HG03342 (cell line): ENCODE data around the gene SLCO2B1.
"Not testable (repeated sequence)": the region's sequence is repeated elsewhere in the genome, so short reads cannot be mapped to it uniquely, and the experiment has no call there.

Experiments
- ATAC-seq: cut with Tn5 transposase; IDR thresholded peaks from one replicate; pipeline ENCODE4 v1.9.1; 2021; ENCODE audit warnings: mild to moderate bottlenecking, moderate library complexity; ENCODE audit not compliant: unreplicated experiment

SLCO2B1 gene, protein sequence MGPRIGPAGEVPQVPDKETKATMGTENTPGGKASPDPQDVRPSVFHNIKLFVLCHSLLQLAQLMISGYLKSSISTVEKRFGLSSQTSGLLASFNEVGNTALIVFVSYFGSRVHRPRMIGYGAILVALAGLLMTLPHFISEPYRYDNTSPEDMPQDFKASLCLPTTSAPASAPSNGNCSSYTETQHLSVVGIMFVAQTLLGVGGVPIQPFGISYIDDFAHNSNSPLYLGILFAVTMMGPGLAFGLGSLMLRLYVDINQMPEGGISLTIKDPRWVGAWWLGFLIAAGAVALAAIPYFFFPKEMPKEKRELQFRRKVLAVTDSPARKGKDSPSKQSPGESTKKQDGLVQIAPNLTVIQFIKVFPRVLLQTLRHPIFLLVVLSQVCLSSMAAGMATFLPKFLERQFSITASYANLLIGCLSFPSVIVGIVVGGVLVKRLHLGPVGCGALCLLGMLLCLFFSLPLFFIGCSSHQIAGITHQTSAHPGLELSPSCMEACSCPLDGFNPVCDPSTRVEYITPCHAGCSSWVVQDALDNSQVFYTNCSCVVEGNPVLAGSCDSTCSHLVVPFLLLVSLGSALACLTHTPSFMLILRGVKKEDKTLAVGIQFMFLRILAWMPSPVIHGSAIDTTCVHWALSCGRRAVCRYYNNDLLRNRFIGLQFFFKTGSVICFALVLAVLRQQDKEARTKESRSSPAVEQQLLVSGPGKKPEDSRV

DNA sequence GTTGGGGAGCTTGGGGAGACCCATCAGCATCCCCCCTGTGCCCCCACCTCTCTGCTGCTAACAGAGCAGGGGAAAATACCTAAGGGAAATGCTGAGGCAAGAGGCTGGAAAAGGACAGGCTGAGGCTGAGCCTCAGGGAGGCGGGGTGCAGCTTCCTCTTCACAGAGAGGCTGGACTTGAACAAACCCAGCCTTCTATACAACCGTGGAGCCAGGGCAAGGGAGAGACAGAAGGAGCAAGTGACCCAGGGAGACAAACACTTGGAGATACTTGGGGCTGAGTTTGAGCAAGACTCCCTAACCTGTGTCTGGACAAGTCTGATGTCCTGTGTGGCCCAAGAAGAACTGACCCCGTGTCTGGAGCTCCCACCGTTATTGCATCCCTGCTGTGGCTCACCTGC is at the start of gene SLCO2B1:
Gene SLCO2B1, plus strand, starts transcription at position 229 of the 400 bp plus-strand sequence. CDS start 275 bp downstream, outside the sequence.
- ATAC-seq: no peak

DNA sequence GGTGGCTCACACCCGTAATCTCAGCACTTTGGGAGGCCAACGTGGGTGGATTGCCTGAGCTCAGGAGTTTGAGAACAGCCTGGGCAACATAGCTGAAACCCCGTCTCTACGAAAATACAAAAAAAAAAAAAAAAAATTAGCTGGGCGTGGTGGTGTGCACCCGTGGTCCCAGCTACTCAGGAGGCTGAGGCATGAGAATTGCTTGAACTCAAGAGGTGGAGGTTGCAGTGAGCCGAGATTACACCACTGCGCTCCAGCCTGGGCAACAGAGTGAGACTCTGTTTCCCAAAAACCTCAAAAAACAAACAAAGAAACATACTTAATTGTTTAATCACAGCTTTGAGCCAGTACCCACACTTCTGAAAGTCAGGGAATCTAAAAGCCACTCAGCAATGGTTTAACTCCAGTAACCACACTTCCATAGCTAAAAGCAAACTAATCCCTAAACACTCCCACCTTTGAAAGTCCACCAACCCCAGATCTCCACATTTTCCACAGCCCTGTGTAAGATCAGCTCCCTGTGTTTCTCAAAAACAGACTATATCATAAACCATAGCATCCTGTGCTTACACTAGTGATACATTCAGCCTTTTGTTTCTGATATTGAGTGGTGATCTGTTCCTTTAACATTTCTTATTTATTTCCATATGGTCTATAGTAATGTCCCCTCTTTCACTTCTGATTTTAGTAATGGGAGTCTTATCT is 49.3 kb upstream of the SLCO2B1 start:
- no peak for ATAC-seq

DNA sequence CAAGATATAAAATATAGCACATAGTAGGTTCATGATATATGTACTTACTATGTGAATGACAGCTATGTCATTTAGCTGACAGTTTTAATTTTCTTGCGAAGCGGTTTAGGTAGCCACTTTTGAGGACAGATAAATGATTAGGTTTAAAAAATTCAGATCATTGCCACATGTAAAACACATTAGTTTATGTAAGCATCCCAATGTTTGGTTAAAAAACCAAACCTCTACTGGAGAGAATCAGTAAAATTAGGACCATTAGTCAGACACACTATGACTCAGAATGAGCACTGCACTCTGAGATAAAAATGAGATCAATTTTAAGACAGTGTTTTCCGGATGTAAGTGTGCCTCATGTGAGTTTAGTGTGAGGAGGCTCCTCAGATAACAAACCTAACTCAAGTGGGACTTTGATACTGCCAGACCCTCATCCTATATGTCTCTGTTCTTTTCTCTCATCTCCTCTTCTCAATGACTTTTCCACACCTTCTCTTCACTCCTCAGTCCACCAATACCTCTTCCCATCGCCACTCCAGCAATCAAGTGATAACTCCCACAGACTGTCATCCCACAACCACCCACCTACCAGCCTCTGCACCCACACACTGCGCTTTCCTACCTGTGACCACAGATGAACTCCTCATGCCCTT is 47.4 kb upstream of the SLCO2B1 start:
- no peak for ATAC-seq

DNA sequence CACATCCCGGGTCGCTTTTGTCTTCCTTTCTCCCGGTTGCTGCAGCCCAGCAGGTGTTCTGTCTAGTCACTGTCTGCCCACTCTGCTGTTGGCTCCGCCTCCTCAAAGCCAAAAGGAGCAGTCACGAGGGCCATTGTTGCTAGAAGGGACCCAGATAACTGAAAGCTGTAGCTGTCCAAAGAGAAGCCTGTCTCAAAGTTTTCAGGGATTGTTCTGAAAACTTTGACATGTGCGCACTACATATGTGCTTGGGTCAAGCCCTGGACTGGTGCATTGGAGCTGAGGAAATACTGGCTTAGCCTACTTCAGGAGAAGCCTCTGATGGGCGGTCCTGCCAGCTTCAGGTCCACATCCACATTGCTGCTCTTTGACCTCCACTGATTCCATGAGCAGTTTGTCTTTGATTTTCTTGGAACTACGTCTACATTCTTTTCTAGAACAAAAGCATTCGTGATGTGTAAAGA is 45.4 kb upstream of the SLCO2B1 start:
- no peak for ATAC-seq

DNA sequence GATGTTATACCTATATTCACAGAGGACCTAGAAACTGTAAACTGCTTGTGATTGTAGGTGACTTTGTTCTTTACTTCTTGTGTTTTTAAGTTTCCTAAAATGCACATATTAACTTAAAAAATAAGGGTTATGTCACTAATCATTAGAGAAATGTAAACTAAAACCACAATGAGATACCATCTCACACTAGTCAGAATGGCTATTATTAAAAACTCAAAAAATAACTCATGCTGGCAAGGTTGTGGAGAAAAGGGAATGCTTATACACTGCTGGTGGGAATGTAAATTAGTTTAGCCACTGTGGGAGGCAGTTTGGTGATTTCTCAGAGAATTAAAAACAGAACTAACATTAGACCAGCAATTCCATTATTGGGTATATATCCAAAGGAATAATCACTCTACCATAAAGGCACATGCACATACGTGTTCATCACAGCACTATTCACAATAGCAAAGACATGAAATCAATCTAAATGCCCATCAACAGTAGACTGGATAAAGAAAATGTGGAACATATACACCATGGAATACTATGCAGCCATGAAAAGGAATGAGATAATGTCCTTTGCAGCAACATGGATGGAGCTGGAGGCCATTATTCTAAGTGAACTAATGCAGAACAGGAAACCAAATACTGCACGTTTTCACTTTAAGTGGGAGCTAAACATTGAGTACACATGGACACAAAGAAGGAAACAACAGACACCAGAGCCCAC is 44.8 kb upstream of the SLCO2B1 start:
- ATAC-seq: not testable (repeated sequence)

DNA sequence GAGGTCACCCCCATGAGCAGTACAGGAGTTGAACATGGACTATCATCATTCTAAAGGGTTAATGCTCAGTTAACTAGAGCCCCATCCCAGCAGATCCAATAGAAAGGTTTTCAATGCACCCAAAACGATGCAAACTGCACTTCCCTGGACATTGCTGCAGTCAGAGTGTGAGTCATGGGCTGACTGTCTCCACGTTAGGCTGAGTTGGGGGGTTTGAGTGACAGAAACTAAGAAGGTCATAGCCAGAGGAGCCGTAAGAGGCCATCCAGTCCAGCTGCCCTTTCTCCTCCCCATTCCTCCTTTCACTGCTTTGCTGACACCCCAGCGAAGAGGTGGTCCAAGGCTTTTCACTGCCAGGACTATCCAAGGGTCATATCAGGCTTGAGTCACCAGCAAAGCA is 43.7 kb upstream of the SLCO2B1 start:
- ATAC-seq: no peak

DNA sequence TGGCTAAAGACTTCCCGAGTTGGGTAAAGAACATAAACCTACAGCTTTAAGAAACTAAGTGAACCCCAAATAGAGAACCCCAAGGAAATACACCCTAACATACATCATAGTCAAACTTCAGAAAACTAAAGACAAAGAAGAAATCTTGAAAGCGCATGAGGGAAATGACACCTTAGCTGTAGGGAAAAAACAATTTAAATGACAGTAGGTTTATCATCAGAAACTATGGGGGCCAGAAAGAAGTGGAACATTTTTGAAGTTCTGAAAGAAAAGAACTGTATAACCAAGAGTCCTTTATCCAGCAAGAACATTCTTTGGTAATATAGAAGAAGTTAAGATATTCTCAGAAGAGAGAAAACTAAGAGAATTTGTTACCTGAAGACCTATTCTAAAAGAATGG is 38.7 kb upstream of the SLCO2B1 start:
- ATAC-seq: no peak

DNA sequence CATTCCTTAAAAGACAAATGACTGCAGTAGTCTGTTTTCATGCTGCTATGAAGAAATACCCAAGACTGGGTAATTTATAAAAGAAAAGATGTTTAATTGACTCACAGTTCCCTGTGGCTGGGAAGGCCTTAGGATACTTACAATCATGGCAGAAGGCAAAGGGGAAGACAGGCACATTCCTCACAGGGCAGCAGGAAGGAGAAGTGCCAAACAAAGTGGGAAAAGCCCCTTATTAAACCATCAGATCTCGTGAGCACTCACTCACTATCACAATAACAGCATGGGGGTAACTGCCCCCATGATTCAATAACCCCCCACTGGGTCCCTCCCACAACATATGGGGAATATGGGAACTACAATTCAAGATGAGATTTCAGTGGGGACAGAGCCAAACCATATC is 37.9 kb upstream of the SLCO2B1 start:
- no peak for ATAC-seq

DNA sequence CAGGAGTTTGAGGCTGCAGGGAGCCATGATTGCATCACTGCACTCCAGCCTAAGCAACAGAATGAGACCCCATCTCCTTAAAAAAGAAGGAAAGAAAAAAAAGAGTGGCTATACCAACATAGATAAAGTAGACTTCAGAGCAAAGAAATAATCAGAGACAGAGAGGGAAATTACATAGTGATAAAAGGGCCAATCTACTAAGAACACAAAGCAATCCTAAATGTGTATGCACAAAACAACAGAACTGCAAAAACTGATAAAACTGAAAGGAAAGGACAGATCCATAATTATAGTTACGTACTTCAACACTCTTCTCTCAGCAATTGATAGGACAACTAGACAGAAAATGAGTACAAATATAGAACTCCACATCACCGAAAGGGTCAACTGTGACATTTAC is 36.4 kb upstream of the SLCO2B1 start:
- no peak for ATAC-seq

DNA sequence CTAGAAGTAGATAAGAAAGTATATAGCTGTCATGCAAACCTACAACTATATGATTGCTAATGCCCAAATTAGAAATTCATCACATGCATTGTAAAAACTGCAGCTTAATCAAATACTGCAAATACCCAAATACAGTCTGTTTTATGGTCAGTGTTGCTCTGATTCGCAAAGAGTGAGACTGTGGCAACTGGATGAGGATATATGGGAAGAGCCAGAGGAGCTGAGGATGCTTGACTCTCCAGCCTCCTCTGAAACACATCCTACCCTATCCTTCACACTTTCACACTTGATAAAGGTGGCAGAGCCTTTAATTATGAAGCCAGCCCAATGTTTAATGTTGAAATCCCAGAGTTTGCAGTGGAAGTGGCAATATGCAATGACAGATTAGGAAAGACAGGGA is 32.3 kb upstream of the SLCO2B1 start:
- no peak for ATAC-seq

DNA sequence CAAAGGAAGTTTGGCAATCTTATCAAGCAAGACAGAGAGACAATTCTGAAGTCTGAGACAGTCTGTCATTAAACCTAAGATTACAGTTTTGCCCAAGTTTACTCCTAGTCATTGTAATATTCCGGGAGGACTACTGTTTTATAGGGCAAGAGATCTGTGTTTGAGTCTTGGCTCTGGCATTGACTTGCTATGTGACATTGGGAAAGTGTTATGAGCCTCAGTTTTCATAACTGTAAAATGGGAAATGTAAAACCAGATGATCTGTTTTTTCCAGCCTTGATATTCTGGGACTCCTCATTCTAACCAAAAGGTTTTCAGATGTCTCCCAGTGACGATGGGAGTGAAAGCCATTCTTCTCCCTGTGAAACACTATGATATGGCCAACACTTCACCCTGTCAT is 24.3 kb upstream of the SLCO2B1 start:
- no peak for ATAC-seq

DNA sequence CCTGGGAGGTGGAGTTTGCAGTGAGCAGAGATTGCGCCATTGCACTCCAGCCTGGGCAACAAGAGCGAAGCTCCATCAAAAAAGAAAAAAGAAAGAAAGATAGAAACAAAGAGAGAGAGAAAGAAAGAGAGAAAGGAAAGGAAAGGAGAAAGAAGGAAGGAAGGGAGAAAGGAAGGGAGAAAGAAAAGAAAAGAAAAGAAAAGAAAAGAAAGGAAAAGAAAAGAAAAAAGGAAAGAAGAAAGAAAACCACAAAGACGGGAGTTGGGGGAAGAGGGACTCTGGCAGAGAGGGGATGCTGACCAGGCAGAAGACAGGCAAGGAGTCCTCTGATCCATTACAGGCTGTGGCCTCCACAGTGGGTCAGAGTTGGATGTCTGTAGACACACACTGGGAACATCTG is 18.8 kb upstream of the SLCO2B1 start:
- no peak for ATAC-seq

DNA sequence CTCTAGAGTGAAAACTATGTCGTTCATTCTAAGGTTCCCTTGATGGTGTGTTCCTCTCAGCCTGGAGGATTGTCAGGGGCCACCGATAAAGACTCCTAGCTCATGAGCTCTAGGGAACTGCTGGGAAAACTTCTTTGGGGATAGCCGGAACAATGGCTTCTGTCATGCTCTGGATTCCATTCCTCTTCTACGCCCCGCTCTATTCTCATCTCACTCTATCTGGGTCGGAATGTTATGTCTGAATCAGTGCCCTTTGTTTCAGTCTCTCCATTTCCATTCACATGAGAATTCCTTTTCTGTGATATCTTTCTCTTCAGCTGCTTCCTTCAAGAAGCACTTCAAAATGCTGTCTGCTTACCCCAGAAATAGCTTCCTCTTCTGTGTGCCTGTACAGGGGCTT is 16.9 kb upstream of the SLCO2B1 start:
- ATAC-seq: no peak

DNA sequence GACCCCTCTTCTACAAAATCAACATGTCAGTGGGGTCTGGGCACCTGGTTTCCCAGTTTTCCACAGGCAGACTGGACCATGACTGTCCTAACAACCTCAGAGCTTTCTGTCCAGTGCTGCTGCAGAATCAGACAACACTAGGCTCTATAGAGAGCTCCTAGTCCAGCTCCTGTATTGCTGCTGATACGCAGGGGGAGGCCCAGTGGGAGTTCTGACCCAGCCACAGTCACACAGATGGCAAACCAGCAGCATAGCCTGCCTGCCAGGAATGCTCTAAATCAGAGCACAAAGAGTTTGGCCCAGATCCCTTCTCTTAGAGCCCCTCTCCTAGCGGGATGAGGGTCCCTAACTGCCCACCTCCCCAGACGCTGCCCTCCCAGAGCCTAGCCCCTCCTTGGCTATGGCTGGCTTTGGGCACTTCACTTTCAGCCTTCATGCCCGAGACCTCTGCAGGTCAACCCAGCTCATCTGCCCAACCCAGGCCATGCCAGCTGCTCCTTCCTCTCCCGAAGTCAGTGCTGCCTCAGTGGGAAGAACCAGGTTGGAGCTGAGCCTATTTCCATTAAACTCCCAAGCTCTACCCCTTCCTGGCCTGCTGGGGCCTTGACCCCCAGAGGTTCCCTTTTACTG is 15.8 kb upstream of the SLCO2B1 start:
- ATAC-seq: no peak

DNA sequence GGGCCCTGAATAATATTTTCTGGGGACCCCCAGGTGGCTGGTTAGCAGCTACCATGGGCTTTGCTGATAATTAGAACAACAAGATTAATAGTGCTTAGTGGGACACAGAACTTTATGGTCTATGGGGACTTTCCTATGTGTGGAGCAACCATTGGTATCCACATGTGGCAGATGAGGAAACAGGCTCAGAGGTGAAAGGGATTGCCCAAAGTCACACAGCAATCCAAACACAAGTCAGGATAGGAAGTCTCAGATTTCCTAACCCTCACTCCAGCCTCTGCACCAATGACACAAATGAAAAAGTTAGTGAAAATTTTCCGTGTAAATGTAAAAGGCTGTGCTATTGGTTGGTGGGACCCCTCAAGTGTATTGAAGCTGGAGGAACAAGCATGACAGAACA is 15.3 kb upstream of the SLCO2B1 start:
- no peak for ATAC-seq

DNA sequence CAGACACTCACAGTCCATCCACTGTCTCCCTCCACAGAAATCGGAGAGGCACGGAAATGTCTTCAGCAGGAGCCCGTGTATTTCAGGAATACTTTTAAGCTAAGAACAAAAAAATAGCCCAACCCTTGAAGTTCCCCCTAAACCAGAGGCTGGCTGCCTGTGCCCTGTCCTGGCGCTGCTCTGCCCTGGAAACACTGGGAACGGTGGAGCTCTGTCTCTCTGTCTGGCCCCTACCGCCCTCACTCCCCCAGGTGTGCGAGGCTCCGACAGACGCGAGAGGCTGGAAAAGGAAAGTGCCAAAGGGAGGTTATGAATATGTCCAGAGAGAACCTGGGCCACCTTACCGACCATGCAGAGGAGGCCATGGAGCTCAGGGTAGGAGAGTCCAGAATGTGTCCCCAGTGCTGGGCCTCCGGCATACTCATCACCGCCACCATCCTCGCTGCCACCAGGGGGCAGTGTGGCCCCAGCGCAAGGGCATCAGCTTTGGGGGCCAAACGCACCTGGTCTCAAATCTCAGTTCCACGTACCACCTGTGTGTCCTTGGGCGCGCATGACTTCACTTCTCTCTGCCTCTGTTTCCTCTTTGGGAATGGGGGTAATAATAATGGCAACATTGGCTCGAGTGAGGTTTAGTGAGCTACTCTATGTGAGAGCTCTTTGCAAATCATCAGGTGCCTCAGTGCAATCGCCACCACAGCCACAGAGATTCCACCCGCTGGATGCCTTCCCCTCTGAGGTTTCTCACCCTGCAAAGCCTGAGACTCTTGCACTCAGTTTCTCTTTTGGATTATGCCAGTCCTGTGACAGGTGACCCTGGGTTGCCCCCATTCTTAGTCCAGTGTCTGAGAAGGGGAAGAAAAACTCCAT is 10.4 kb upstream of the SLCO2B1 start:
- peak; percentile 52 for ATAC-seq

DNA sequence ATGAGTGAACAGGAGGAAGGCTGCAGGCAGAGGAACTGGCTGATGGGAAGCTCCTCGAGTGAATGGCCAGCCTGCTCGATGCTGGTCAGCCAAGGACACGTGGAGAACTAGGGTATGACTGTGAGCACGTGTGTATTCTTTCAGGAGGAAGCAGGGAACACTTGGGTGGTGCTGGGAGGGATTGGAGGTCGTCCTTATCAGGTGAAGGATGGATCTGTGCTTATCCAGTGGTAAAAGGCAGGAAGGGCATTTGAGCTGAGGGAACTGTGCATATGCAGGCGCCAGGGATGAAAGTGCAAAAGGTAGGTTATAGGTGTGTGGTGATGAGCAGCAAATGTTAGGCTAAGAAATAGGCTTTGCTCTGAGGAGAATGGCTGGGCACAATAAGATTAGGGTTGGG is 9.7 kb upstream of the SLCO2B1 start:
- no peak for ATAC-seq

DNA sequence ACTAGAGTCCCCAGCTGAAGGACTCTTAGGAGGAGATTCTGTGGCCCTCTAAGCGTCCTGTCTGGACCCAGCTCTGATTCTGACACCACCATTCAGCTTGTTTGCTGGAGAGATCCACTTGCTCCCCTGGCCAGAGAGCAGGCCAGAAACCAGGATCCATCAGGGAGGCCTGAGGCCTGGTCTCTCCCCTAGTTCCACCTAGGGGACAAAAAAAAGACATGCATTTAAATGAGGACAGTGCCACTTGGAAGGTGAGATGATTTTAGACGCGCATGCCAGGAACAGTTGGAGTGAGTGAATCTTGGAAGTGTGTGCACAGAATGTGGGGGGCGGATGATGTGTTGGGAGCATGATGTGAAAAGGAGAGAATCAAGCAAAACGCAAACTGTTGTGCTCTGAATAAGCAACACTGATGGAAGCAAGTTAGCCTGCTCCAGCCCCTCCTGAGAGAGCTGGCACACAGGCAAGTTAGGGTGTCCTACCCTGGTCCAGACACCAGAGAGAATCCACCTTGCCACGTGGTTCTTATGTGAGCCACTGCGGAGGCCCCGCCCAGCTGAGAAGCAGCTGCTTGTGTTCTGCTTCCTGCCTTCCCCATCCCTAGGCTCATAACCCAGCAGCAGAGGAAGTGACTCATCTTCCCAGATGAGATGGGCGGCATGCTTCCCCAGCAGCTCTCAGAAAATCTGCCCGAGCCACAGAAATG is 8.0 kb upstream of the SLCO2B1 start:
- peak; percentile 64 for ATAC-seq

DNA sequence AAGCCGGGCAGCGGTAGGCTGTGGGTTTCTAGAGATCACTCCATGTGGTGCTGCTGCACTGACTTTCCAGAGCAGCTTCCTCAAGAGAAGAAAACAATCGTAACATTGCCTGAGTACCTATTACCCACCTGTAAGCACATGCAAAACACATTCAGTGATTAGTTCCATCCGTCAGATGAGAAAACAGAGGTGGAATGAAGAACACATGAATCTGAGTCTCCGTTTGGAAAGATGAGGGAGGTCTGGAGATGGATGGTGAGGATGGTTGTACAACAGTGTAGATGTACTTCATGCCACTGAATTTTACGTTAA is 7.5 kb upstream of the SLCO2B1 start:
- no peak for ATAC-seq
